T follicular helper cell (primary cell): ENCODE measurements around the gene KANSL1.
A peak's percentile ranks its signal among the peaks of the same experiment; 100 is the strongest.
"Not testable (repeated sequence)": the region's sequence is repeated elsewhere in the genome, so short reads cannot be mapped to it uniquely, and the experiment has no call there.

Experiments used
- DNase-seq: peaks from one replicate; pipeline ENCODE4 v3.0.0-alpha.2; 2020; ENCODE audit warnings: low read depth
- total RNA-seq, 2 experiments: gene quantifications; one replicate each; lab custom pipeline; 2026; lab: John Stamatoyannopoulos, UW

KANSL1 gene, protein sequence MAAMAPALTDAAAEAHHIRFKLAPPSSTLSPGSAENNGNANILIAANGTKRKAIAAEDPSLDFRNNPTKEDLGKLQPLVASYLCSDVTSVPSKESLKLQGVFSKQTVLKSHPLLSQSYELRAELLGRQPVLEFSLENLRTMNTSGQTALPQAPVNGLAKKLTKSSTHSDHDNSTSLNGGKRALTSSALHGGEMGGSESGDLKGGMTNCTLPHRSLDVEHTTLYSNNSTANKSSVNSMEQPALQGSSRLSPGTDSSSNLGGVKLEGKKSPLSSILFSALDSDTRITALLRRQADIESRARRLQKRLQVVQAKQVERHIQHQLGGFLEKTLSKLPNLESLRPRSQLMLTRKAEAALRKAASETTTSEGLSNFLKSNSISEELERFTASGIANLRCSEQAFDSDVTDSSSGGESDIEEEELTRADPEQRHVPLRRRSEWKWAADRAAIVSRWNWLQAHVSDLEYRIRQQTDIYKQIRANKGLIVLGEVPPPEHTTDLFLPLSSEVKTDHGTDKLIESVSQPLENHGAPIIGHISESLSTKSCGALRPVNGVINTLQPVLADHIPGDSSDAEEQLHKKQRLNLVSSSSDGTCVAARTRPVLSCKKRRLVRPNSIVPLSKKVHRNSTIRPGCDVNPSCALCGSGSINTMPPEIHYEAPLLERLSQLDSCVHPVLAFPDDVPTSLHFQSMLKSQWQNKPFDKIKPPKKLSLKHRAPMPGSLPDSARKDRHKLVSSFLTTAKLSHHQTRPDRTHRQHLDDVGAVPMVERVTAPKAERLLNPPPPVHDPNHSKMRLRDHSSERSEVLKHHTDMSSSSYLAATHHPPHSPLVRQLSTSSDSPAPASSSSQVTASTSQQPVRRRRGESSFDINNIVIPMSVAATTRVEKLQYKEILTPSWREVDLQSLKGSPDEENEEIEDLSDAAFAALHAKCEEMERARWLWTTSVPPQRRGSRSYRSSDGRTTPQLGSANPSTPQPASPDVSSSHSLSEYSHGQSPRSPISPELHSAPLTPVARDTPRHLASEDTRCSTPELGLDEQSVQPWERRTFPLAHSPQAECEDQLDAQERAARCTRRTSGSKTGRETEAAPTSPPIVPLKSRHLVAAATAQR (N-terminal part only)
- total RNA-seq = 63.2 to 139 reads per million in 2 experiments

DNA sequence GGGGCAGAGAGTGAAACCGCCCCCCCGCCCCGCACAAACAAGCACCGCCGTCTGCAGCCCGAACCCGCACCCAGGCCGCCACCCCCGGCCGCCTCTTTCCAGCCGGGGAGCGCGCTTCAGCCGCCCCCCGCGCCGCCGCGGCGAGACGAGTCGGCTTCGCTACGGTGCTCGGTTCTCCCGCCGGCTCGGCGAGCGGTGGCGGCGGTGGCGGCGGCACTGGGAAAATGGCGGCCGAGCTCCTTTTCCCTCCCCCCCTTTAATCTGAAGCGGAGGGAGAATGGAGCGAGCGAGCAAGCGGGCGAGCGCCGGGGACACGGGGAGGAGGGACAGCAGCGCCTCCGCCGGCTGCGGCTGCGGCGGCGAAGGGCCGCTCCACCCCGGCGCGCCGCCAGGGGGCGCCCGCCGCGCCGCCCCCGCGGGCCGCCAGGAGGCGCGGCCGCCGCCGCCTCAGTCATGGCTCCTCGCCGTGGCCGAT, at the start of gene KANSL1:
TSS of gene KANSL1 (minus strand) at position 279 of the 475 bp plus-strand sequence. CDS start 21,286 bp downstream, outside the sequence.
- peak; percentile 88 for DNase-seq

DNA sequence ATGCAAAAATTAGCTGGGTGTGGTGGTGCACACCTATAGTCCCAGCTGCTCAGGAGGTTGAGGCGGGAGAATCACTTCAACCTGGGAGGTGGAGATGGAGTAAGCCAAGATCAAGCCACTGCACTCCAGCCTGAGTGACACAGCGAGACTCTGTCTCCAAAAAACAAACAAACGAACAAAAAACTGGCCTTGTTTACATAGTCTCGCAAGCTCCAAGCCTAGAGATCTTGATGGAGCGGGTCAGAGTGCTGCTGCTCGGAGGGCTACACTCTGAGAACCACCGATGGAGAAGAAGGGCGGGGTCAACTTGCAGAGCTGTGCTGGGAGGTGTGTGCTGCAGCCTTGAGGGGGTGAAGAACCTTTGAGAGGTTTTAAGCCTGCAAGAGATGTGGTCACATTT, 38.1 kb upstream of the KANSL1 start:
- not testable (repeated sequence) for DNase-seq

DNA sequence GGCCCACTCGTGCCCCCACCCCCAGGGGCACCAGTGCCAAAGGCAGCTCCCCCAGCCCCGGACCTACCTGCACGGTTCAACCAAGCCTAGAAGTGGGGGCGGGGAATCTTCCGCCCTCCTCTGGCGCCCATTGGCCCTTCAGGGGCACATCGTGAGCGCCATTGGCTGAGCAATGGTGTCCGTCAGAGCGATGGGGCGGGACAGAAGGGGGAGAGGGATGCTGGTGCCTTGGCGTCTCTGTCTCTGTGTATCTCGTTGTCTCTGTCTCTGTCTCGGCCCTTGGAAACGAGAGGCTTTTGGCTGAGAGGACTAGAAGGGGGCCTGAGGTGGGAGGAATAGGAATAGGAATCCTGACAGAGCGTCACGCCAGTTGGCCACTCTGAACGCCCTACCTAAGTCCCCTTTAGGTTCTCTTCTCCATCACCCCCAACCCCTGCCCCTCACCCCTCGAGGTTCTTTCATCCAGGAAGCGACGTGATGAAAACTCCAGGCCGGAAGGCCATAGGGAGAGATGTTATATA, 32.1 kb upstream of the KANSL1 start:
- peak; percentile 92 for DNase-seq

DNA sequence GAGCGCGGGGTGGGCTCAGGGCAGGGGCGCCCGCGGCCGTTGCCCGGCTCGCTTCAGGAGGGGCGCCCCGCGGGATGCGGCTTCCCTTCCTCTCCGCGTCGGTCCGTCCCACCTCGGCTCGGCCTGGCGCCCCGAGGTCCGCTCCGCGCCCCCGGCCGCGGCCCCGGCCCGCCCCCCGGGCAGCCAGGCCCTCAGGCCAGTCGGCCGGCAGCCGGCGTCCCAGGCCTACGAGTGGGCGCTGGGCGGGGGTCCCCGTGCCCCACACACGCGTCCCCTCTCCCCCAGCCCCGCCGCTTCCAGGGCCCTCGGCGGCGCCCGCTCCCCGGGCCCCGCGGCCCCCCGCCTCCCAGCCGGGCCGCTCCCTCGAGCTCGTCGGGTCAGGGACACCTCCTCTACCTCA, 31.6 kb upstream of the KANSL1 start:
- not testable (repeated sequence) for DNase-seq

DNA sequence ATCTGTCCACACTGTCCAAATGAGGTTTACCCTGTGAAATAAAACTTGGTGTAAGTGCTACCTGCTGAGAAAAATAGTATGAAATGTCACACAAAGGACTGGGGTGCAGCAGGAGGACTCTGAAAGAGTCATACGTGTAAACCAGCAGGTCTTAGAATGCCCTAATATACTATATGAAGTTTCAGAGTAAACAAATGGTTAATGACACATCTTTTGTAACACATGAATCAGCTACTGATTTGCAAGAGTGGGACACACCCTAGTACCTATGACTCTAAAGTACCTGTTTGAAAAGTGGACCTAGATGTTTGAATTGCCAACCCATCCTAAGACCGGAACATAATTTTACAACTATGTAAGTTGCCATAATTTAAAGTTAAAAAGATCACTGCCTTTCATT, 29.8 kb upstream of the KANSL1 start:
- not testable (repeated sequence) for DNase-seq

DNA sequence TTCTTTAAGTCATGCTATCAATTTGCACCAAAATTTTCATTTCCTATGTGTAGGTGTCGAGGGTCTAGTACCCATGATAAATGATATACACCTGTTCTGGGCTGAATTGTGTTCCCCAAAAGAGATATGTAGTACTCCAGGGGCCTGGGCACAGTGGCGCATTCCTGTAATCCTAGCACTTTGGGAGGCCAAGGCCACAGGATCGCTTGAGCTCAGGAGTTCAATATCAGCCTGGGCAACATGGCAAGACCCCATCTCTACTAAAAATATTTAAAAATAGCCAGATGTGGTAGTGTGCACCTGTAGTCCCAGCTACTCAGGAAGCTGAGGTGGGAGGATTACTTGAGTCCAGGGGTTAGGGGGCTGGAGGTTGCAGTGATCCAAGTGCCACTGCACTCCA, 23.5 kb upstream of the KANSL1 start:
- DNase-seq = no peak

DNA sequence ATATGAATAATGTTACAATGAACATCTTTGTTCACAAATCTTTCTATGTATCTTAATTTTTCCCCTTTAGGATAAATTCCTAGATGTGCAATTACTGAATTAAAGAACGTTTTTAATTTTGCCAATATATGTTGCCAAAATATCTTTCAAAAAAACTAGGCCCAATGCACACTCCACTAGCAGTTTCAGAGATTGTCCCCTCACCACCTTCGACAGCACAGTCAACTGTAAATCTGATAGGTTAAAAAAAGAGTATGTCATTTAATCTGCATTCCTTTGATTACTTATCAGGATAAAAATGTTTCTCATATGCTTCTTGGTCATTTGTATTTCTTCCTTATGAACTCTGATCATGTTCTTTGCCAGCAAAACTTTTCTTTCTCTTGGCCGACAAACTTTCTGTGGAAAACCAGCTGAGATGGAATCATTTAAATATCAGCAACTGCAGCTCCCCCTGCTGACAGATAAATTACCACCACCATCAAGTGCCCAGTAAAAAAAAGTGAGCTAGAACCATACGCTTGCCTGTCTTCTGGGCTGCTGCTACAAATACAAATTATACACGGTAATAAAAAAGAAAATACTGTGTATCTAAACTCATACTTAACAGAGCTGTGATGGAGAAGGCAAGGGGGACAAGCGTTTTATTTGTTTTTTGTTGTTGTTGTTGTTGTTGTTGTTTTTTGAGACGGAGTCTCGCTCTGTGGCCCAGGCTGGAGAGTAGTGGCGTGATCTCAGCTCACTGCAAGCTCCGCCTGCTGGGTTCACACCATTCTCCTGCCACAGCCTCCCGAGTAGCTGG, 19.6 kb upstream of the KANSL1 start:
- peak; percentile 54 for DNase-seq

DNA sequence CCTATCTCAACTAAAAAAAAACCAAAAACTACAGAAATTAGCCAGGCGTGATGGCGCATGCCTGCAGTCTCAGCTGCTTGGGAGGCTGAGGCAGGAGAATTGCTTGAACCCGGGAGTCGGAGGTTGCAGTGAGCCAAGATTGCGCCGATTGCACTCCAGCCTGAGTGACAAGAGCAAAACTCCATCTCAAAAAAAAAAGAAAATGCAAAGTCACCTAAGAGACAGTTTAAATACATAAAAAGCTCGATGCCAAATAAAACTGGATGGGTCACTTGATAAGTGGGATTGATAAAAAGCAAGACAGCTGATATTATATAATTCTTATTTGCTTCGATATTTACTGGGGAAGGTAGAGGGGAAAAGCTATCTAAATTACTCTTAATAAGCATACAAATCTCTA, 15.8 kb upstream of the KANSL1 start:
- no peak for DNase-seq

DNA sequence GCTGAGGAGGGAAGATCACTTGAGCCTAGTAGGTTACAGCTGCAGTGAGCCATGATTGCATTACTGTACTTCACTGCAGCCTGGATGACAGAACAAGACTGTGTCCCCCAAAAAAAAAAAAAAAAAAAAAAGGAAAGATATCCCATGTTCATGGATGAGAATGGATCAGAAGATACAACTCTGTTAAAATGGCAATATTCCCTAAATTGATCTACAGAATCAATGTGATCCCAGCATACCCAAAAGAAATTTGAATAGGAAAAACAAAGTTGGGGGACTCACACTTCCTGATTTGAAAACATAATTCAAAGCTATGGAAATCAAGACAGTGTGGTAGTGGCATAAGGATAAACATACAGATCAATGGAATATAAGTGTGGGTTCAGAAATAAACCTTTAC, 12.7 kb upstream of the KANSL1 start:
- DNase-seq = no peak

DNA sequence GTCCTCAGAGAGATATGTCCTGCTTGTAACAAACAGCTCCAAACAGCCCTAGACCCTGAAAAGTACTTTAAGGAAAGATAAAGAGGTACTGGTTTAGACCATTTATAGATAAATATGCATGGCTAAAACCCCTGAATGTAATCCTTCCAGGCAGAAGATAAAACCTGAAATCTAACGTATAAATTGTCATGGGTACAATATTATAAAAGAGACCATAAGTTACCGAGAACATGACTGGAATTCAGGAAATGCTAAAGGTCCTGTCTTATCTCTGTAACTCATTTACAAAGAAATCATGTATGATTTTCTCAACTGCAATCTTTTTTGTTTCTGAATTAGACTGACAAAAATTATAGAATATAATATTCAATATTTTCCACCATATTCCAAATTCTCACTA, 9.2 kb upstream of the KANSL1 start:
- no peak for DNase-seq

DNA sequence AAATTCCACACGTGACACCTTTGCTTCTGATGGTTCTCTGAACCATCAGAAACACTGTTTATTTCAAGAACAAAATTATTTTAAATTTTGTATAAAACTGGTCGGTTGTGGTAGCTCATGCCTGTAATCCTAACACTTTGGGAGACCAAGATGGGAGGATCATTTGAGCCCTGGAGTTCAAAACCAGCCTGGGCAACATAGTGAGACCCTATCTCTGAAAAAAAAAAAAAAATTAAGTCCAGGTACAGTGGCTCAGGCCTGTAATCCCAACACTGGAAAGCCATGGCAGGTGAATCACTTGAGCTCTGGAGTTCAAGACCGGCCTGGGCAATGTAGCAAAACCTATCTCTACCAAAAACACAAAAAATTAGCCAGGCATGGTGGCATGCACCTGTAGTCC, 8.3 kb upstream of the KANSL1 start:
- no peak for DNase-seq

DNA sequence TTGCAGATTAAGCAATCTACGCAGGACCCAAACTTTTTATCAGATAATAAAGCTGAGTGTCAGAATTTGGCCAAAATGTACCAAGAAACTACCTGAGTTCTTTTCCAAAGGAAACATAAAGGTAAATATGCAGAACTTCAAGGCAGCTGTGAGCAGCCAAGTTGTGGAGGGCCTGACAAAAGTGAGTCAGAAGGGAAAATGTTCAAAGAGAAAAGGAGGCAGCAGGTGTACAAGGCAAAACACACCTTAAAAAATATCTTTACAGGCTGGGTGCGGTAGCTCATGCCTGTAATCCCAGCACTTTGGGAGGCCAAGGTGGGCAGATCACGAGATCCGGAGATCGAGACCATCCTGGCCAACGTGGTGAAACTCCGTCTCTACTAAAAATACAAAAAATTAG, 7.0 kb upstream of the KANSL1 start:
- no peak for DNase-seq

DNA sequence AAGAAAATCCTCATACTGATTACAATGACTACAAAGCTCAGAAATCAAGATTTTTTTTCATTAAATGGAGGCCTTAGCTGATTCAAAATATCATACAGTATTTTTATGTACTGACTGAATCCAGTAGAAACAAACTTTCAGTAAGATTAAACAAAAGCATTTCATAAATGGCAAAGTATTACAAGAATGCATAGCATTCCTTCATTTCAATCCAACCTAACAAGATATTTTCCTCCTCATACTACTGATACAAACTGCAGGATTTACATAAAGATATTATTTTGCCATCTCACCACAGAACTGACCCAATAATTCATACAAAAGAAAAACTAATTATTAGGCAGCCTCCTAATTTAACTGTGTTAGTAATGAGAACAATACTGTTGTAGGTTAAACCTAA, 6.2 kb upstream of the KANSL1 start:
- no peak for DNase-seq

DNA sequence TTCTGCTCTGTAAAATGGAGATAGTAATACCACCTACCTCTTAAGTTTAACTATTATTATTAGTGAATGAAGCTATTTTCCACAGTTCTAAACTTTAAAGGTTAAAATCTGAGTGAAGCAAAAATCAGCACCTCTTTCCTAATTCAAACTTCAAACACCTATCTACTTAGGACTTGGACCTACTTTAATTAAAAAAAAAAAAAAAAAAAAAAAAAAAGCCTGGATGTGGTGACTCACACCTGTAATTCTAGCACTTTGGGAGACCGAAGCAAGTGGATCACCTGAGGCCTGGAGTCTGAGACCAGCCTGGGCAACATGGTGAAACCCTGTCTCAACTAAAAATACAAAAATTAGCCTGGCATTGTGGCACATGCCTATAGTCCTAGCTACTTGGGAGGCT, 5.0 kb upstream of the KANSL1 start:
- DNase-seq = no peak

DNA sequence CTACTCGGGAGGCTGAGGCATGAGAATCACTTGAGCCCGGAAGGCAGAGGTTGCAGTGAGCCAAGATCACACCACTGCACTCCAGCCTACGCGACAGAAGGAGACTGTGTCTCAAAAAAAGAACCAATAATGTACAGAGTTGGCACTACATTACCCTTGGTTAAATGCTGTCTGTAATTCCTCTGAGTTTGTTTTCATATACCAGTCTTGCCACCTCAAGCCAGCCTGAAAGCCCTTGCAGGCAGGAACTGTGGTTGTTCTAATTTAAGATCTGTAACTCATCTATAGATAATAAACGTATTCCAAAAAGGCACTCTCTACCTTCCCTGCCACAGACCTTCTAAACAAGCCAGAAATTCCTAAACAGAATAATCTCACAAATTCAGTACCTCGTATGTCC, 4.3 kb upstream of the KANSL1 start:
- DNase-seq = no peak

DNA sequence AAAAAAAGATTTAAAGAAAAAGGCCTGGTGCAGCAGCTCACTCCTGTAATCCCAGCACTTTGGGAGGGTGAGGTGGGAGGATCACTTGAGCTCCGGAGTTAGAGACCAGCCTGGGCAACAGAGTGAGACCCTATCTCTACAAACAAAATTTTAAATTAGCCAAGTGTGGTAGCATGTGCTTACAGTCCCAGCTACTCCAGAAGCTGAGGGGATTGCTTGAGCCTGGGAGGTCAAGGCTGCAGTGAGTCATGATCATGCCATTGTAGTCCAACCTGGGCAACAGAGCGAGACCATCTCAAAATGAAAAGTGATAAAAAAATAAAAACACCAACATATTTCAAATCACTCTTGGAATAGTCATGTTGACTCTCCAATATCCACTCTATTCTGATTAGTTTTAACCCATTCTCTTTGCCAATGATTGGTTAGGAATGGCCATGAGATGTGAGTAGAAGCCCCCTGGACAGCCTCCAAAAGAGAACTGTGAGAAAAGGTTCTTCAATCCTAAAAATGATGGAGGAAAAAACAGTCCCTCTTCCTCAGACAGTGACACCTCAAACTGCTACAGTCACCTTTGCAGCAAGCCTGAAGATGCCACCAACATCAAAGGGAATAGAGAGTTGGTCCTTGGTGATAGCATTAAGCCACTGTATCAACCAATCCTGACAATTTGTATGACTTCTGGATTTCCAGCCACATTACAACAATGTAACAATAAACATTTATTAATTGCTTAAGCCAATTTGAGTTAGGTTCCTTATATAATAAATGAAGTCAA, 2.9 kb upstream of the KANSL1 start:
- no peak for DNase-seq

DNA sequence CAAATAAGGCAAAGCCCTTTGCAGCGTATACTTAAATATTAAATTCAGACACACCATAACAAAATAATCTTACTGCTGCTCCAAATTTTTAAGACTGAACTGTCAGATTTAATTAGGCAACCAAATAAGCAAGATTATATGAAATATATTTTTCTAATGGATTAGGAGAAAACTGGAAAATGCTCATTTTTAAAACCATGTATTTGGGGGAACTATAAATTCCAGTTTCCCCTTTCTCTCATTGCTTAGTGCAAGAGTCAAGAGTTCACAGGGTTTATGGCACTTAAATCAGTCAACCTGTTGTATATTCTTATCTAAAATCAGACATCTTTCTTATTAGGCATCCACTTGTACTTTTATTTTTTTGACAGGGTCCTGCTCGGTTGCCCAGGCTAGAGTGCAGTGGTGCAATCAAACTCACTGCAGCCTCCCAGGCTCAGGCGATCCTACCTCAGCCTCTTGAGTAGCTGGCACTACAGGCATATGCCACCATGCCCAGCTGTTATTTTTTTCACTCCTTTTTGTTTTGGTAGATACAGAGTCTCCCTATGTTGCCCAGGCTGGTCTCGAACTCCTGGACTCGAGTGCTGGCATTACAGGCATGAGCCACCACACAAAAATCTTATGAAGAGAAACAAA, 2.1 kb upstream of the KANSL1 start:
- DNase-seq = no peak

DNA sequence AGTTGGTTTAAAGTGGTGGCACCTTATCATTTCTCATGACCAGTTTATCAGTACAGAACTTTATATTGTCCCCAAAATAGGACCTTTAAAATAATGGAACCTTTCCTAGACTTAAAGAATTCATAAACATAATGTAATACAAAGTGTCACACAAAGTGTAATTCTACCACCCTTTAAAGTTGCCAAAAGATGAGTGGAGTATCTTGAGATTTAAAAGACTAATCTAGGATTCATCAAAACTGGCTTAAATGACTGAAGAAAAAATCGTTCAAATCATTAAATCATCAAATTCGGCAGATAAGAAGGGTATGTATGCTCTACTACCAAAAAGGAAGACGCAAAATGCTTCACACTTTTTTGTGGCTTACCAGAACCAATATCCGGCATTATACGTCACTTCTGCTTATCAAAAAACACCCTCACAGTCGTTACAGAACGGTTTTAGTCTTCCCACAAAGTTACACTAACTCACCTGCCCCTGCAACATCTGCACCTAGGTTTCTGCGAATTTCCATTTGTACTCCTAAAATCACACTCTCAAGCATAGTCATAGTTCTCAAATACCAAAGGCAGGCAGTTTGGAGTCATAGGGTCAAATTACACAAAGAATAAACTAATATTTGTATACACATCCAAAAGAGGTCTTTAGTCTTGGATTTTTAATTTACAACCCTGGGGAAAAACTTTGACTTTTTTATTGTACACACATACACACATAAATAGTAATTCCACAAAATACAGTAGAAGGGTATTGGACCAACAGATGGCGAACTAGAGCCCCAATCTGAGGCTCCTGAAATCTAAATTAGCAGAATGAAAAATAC, 1.4 kb upstream of the KANSL1 start:
- DNase-seq = peak; percentile 57
